Endothelial cell of umbilical vein (primary cell): ENCODE results near the gene MOB3B.

Experiments used
- TF ChIP-seq, protein P1 (sequence below): IDR thresholded peaks from 2 replicates; pipeline ENCODE4 v1.6.1; 2011; ENCODE audit not compliant: insufficient read depth, insufficient read length
- TF ChIP-seq, protein P2 (sequence below), 2 donors: IDR thresholded peaks; 1 replicate in 1 of 2; 2 replicates in 1 of 2; pipeline ENCODE4 v1.5.1; 2011; ENCODE audit warnings: low read length in 2 of 2, mild to moderate bottlenecking in 2 of 2, moderate library complexity in 2 of 2, control low read depth in 1 of 2, inconsistent platforms in 1 of 2, low read depth in 1 of 2; ENCODE audit not compliant: insufficient read depth in 1 of 2; ENCODE audit errors: extremely low read depth in 1 of 2

DNA sequence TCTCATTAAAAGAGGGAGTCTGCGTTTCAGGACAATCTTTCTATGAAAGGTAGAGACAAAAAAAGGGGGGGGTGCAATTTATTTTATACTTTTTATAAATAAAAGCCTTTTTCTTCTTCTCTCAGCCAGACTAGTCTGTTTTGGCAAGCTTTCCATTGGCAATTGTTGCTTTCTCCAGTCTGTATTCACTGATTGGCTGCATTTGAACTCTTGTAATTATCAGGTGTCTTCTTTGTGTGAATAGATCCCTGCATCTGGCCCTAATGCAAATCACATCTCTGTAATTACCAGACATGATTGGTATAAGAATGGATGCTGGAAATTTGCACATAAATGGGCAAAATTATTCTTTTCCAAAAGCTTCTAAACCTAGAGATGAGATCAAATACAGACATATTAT, 225.1 kb downstream of the MOB3B start:
- TF ChIP-seq, protein P1, sequence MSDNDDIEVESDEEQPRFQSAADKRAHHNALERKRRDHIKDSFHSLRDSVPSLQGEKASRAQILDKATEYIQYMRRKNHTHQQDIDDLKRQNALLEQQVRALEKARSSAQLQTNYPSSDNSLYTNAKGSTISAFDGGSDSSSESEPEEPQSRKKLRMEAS: no peak
- TF ChIP-seq, protein P2, sequence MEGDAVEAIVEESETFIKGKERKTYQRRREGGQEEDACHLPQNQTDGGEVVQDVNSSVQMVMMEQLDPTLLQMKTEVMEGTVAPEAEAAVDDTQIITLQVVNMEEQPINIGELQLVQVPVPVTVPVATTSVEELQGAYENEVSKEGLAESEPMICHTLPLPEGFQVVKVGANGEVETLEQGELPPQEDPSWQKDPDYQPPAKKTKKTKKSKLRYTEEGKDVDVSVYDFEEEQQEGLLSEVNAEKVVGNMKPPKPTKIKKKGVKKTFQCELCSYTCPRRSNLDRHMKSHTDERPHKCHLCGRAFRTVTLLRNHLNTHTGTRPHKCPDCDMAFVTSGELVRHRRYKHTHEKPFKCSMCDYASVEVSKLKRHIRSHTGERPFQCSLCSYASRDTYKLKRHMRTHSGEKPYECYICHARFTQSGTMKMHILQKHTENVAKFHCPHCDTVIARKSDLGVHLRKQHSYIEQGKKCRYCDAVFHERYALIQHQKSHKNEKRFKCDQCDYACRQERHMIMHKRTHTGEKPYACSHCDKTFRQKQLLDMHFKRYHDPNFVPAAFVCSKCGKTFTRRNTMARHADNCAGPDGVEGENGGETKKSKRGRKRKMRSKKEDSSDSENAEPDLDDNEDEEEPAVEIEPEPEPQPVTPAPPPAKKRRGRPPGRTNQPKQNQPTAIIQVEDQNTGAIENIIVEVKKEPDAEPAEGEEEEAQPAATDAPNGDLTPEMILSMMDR (IDR thresholded peaks at IDR 0.05; ENCODE audit: extremely low read depth in 1 of 2, insufficient read depth in 1 of 2, low read depth in 1 of 2, low read length in 2 of 2): no peak
